DOHH2 (cell line): ENCODE results near the gene LSM6.

Source experiments
- CTCF ChIP-seq: fragments of 200-600 bp; sonication (generic); IDR thresholded peaks from one replicate; pipeline ENCODE4 v1.5.1; 2014; ENCODE audit warnings: antibody characterized with exemption, mild to moderate bottlenecking, low read depth, low read length; ENCODE audit not compliant: poor library complexity, severe bottlenecking
- EZH2phosphoT487 ChIP-seq: fragments of 200-600 bp; sonication (generic); IDR thresholded peaks from 2 replicates; pipeline ENCODE4 v1.6.1; 2017; ENCODE audit warnings: borderline replicate concordance, mild to moderate bottlenecking, antibody characterized with exemption, low read length, moderate library complexity, mixed read lengths

GRCh38 chr4:146186041-146186440 lies 10.5 kb downstream of the LSM6 start:
- TF ChIP-seq EZH2phosphoT487, result no peak
- no peak for TF ChIP-seq CTCF
